Endothelial cell of umbilical vein (primary cell): ENCODE data around the gene HK3. TPM values are rescaled to one million over a fixed set of nuclear protein-coding genes. Genes with fewer than 3 reads are reported as not detected.

ENCODE experiments used
- BruUV-seq: library from RNA; stranded (reverse); fragments of 400-500 nt; replicated peaks from 2 replicates; lab custom pipeline; 2021; lab: Mats Ljungman, UMichigan
- CTCF ChIA-PET: fragments of 300-600, 350-600 bp; sonication (Branson Sonifier 250); formaldehyde crosslinking; loops from one replicate; lab custom pipeline; 2021; ENCODE audit warnings: antibody characterized with exemption, inconsistent platforms; lab: Charles Lee
- POLR2A ChIA-PET: fragments of 300-600, 350-600 bp; sonication (Branson Sonifier 250); formaldehyde crosslinking; loops from one replicate; lab custom pipeline; 2021; ENCODE audit warnings: antibody characterized with exemption, inconsistent platforms; lab: Charles Lee
- DNase-seq: peaks from one replicate; pipeline ENCODE4 v3.0.0-alpha.2; 2011; ENCODE audit warnings: low read depth, low spot score
- FAIRE-seq: peaks from 2 replicates; lab custom pipeline; 2011; peaks lifted over from hg19 to GRCh38; lab: Jason Lieb, UNC
- H2AFZ ChIP-seq: 2 replicates; pipeline ENCODE4 v1.6.0; 2012; ENCODE audit warnings: low read depth, low read length, control low read depth, inconsistent platforms
- H3K27ac ChIP-seq: 2 replicates; pipeline ENCODE4 v1.5.1; 2011; ENCODE audit warnings: low read depth, mild to moderate bottlenecking, control low read depth, low read length, moderate library complexity; ENCODE audit not compliant: insufficient read depth
- H3K27me3 ChIP-seq, 2 experiments: 2 replicates each; pipeline versions ENCODE4 v1.6.0 to v1.6.1; 2011; ENCODE audit warnings: low read length in 2 of 2, mixed read lengths in 1 of 2; ENCODE audit not compliant: control insufficient read depth in 2 of 2, insufficient read depth in 2 of 2
- H3K36me3 ChIP-seq, 2 experiments: 2 replicates in 1 of 2; 3 replicates in 1 of 2; pipeline ENCODE4 v1.5.1; 2011; ENCODE audit warnings: low read length in 2 of 2, mild to moderate bottlenecking in 1 of 2, moderate library complexity in 1 of 2; ENCODE audit not compliant: control insufficient read depth in 2 of 2, insufficient read depth in 2 of 2; ENCODE audit errors: extremely low read depth in 1 of 2
- H3K4me1 ChIP-seq: 3 replicates; pipeline ENCODE4 v1.5.1; 2011; ENCODE audit warnings: mild to moderate bottlenecking, low read length; ENCODE audit not compliant: control insufficient read depth, insufficient read depth; ENCODE audit errors: extremely low read depth
- H3K4me2 ChIP-seq: 2 replicates; pipeline ENCODE4 v1.6.1; 2011; ENCODE audit warnings: low read length, control low read depth, mixed read lengths; ENCODE audit not compliant: insufficient read depth
- H3K4me3 ChIP-seq, 3 experiments: fragments of 200-600 bp in 1 of 3; sonication (generic), shearing (Covaris generic) in 1 of 3; replicated peaks in 1 of 3; 2 replicates each; pipeline ENCODE4 v1.5.1; 2011 to 2016; ENCODE audit warnings: control low read depth in 3 of 3, low read length in 3 of 3, mild to moderate bottlenecking in 2 of 3, inconsistent platforms in 1 of 3, low read depth in 1 of 3, moderate library complexity in 1 of 3; ENCODE audit not compliant: insufficient read depth in 1 of 3
- H3K79me2 ChIP-seq: 2 replicates; pipeline ENCODE4 v1.6.0; 2012; ENCODE audit warnings: low read length, inconsistent platforms; ENCODE audit not compliant: control insufficient read depth, insufficient read depth
- H3K9ac ChIP-seq: replicated peaks from 2 replicates; pipeline ENCODE3; 2011; ENCODE audit warnings: low read length, control low read depth; ENCODE audit not compliant: insufficient read depth; ENCODE audit errors: extremely low read depth
- H3K9me1 ChIP-seq: replicated peaks from 3 replicates; pipeline ENCODE4 v1.6.0; 2011; ENCODE audit warnings: mild to moderate bottlenecking, low read length; ENCODE audit not compliant: control insufficient read depth, insufficient read depth; ENCODE audit errors: extremely low read depth
- H3K9me3 ChIP-seq: replicated peaks from 2 replicates; pipeline ENCODE4 v1.5.1; 2012; ENCODE audit warnings: low read length, inconsistent platforms; ENCODE audit not compliant: control insufficient read depth, insufficient read depth
- H4K20me1 ChIP-seq: replicated peaks from 2 replicates; pipeline ENCODE3; 2011; ENCODE audit warnings: mild to moderate bottlenecking, low read length; ENCODE audit not compliant: control insufficient read depth, insufficient read depth; ENCODE audit errors: extremely low read depth
- EZH2 ChIP-seq: IDR thresholded peaks from 2 replicates; pipeline ENCODE4 v1.6.1; 2012; ENCODE audit warnings: borderline replicate concordance, low read depth, mild to moderate bottlenecking, moderate library complexity, low read length, inconsistent platforms; ENCODE audit not compliant: severe bottlenecking
- FOS ChIP-seq: IDR thresholded peaks from 2 replicates; pipeline ENCODE4 v1.6.1; 2011; ENCODE audit warnings: mild to moderate bottlenecking, low read length, moderate library complexity, borderline replicate concordance; ENCODE audit not compliant: insufficient read depth
- JUN ChIP-seq: IDR thresholded peaks from 2 replicates; pipeline ENCODE4 v1.6.1; 2011; ENCODE audit warnings: borderline replicate concordance, low read depth; ENCODE audit not compliant: insufficient read length, insufficient read depth
- MYC ChIP-seq: IDR thresholded peaks from one replicate; pipeline ENCODE4 v1.6.1; 2011; ENCODE audit warnings: mild to moderate bottlenecking, low read depth, low read length
- POLR2A ChIP-seq: IDR thresholded peaks from 2 replicates; pipeline ENCODE4 v1.6.1; 2012; ENCODE audit warnings: low read depth, mild to moderate bottlenecking, control low read depth, low read length
- dilution Hi-C: fragments of 300-500 bp; cut with MboI; formaldehyde crosslinking; loops from one replicate; pipeline ENCODE4 v1.15.0; 2019; ENCODE audit warnings: low sequenced_read_pairs; ENCODE audit not compliant: extremely low pct_ligation_motif_present
- intact Hi-C: fragments of 100-400 bp; cut with micrococcal nuclease; formaldehyde crosslinking; loops from one replicate; pipeline ENCODE4 v1.10.0; 2022
- polyA plus RNA-seq, 4 experiments: library from polyadenylated mRNA; depleted of rRNA in 3 of 4; stranded (reverse) in 3 of 4; unstranded in 1 of 4; fragments of >200 nt; gene quantifications; 2 replicates each; pipeline versions ENCODE4 v1.2.1 to v1.2.3, GENCODE V29; 2011 to 2012; ENCODE audit warnings: missing spikeins in 1 of 4
- total RNA-seq: library from RNA; stranded (reverse); gene quantifications from 2 replicates; pipeline ENCODE4 v1.2.3, GENCODE V29; 2021
- TF ChIP-seq, protein P1 (sequence below): IDR thresholded peaks from 2 replicates; pipeline ENCODE4 v1.6.1; 2011; ENCODE audit not compliant: insufficient read depth, insufficient read length

The HK3 gene
- total and polyA plus RNA-seq, 2 donors (not counting 3 experiments of a cell fraction or from before 2014, with no cell fraction given) = not detected

DNA sequence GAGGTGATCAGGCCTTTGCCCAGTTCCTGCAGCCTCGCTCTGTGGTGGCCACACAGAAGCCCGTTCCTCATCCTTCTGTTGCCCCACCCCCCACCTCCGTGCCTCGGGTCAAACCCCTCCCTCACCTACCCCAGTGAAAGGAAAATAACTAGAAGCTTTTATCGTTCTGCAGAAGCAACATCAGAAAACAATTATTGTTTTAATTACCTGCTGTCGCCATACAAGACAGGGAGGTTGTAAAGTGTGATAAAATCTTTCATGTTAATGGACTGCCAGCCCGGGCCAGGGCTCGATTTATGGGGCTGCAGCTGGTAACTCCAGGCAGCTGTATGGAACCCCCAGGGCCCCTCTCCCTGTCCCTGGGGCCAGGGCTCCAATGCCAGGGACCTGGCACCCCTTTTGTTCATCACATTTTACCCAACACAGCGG lies 68.1 kb downstream of the HK3 start:
- FAIRE-seq (no peak), DNase-seq (no peak)
- POLR2A ChIA-PET = no interaction called here
- H3K27ac ChIP-seq = no peak overlapping the region
- H3K79me2 ChIP-seq = no peaks in the 10 kb centered on the region
- no peak overlapping the region for H3K4me2 ChIP-seq
- intact Hi-C loops = no loop called here
- no peaks in the 10 kb centered on the region for H3K9me1 ChIP-seq
- H3K4me3 ChIP-seq = no peak overlapping the region
- BruUV-seq = no TSS peak
- H3K9me3 ChIP-seq = no peaks in the 10 kb centered on the region
- TF ChIP-seq EZH2 (no peak), JUN (no peak), FOS (no peak), POLR2A (no peak), MYC (no peak)
- TF ChIP-seq, protein P1, sequence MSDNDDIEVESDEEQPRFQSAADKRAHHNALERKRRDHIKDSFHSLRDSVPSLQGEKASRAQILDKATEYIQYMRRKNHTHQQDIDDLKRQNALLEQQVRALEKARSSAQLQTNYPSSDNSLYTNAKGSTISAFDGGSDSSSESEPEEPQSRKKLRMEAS = no peak
- no peak overlapping the region for H2AFZ ChIP-seq
- dilution Hi-C loops = no loop called here
- no peak overlapping the region for H3K9ac ChIP-seq
- CTCF ChIA-PET = no interaction called here
- H3K4me1 ChIP-seq = no peaks in the 10 kb centered on the region
- no peaks in the 10 kb centered on the region for H3K36me3 ChIP-seq
- no peaks in the 10 kb centered on the region for H4K20me1 ChIP-seq
- no peaks in the 10 kb centered on the region for H3K27me3 ChIP-seq

Other genes with a start within 250 kb of the HK3 start
- gene UNC5A, start 88.8 kb downstream of the HK3 start, total RNA-seq = 0.22 and 0.51 TPM in 2 replicates
- 0.08 and 0.10 TPM in 2 replicates for gene UNC5A, start 88.8 kb downstream of the HK3 start, polyA plus RNA-seq
- 56.5 and 60.1 TPM in 2 replicates for gene UIMC1, start 107.4 kb upstream of the HK3 start, total RNA-seq
- 16.9 and 17.2 TPM in 2 replicates for gene UIMC1, start 107.4 kb upstream of the HK3 start, polyA plus RNA-seq
- 28.6 and 35.2 TPM in 2 replicates for gene ZNF346, start 123.3 kb upstream of the HK3 start, total RNA-seq
- 25.1 and 25.3 TPM in 2 replicates for gene ZNF346, start 123.3 kb upstream of the HK3 start, polyA plus RNA-seq
- 2.9 and 3.8 TPM in 2 replicates for gene FGFR4, start 187.6 kb upstream of the HK3 start, total RNA-seq
- 1.9 and 2.3 TPM in 2 replicates for gene FGFR4, start 187.6 kb upstream of the HK3 start, polyA plus RNA-seq
- gene NSD1, start 234.4 kb upstream of the HK3 start, total RNA-seq = 76.1 and 90.4 TPM in 2 replicates
- 12.4 and 14.4 TPM in 2 replicates for gene NSD1, start 234.4 kb upstream of the HK3 start, polyA plus RNA-seq